ENCODE data around the gene PCDHGA1. TPM values are rescaled to one million over a fixed set of nuclear protein-coding genes. Genes with fewer than 3 reads are reported as not detected.

The PCDHGA1 gene
- total and polyA plus RNA-seq, 9 of the 15 experiments (the other 6 are each of a cell fraction or from before 2014, with no cell fraction given) = 0.05 to 0.26 (median 0.18) TPM; not detected in 2

GRCh38 chr5:141356133-141356532 lies 25.8 kb downstream of the PCDHGA1 start:
- no TSS peak for BruUV-seq (replicated peaks)
- H3K27me3 ChIP-seq (ENCODE audit: control insufficient read depth in 2 of 2, insufficient read depth in 2 of 2, low read length in 2 of 2) = peaks cover 0 to 19% of the 10 kb centered on the region in 2 experiments; a peak in 2 of 5 replicates
- CTCF ChIA-PET (ENCODE audit: low intra/inter-chr PET ratio) = no interaction called here
- TF ChIP-seq SETDB1 (IDR thresholded peaks at IDR 0.05; ENCODE audit: low read length) (no peak), MEF2A (IDR thresholded peaks at IDR 0.05; ENCODE audit: control insufficient read depth, low read depth, low read length) (no peak), ARHGAP35 (IDR thresholded peaks at IDR 0.05; ENCODE audit: partially characterized antibody) (no peak), SNRNP70 (optimal IDR thresholded peaks at IDR 0.05; ENCODE audit: low read depth, low read length) (no peak), USF2 (CRISPR knock-in tag; IDR thresholded peaks at IDR 0.05) (peak; percentile 16; the same call in 1 of the 2 replicates), NFE2 (IDR thresholded peaks at IDR 0.05; ENCODE audit: low read depth) (peak; percentile 28; the same call in 1 of the 2 replicates), THRA (IDR thresholded peaks at IDR 0.05) (no peak), NR4A1 (CRISPR knock-in tag; IDR thresholded peaks at IDR 0.05) (no peak), NR4A1 (tag; IDR thresholded peaks at IDR 0.05) (no peak), L3MBTL2 (IDR thresholded peaks at IDR 0.05) (peak; percentile 58), TBL1XR1 (IDR thresholded peaks at IDR 0.05; ENCODE audit: low read length in 2 of 2) (no peak), FOSL1 (tag; conservative IDR thresholded peaks at IDR 0.05) (0 out of 2 replicates have a peak, but pooled peaks have one; percentile 26), FOXA3 (CRISPR knock-in tag; conservative IDR thresholded peaks at IDR 0.05 in 1 of 2, IDR thresholded peaks at IDR 0.05 in 1 of 2) (peak in 1 of 2 experiments; percentile 71; a peak in 2 of 4 replicates), HBP1 (CRISPR knock-in tag; IDR thresholded peaks at IDR 0.05) (no peak), ZNF436 (CRISPR knock-in tag; IDR thresholded peaks at IDR 0.05) (no peak), PKNOX1 (IDR thresholded peaks at IDR 0.05) (0 out of 2 replicates have a peak, but pooled peaks have one; percentile 13)

More at GRCh38 chr5:141356133-141356532, 25.8 kb downstream of the PCDHGA1 start:
- H3K9me3 ChIP-seq (replicated peaks; ENCODE audit: control insufficient read depth, insufficient read depth, low read depth, low read length) = no peaks in the 10 kb centered on the region; the same call in 1 of the 2 replicates
- H3K36me3 ChIP-seq (ENCODE audit: control insufficient read depth, insufficient read depth, low read length) = no peaks in the 10 kb centered on the region
- H3K4me2 ChIP-seq (ENCODE audit: insufficient read depth, low read length) = no peak overlapping the region
- H3K4me1 ChIP-seq (replicated peaks in 1 of 2; ENCODE audit: control insufficient read depth in 2 of 2, insufficient read depth in 2 of 2, low read length in 2 of 2) = peaks cover 3 to 12% of the 10 kb centered on the region in 2 experiments; a peak in 3 of 5 replicates
- no peak overlapping the region for H3K27ac ChIP-seq (ENCODE audit: extremely low read depth, low read depth, low read length)
- ATAC-seq = peak; percentile 28; the same call in 2 of the 3 replicates
- no peak overlapping the region for H2AFZ ChIP-seq (ENCODE audit: low read depth, low read length)
- WGBS (ENCODE audit: insufficient coverage, low coverage, missing lambda C conversion rate) = 4% methylated on average over 5 of the region's 5 CpGs
- intact Hi-C loops (cut with micrococcal nuclease) (no loop called here), in situ Hi-C loops (cut with MboI) (no loop called here)
- no peaks in the 10 kb centered on the region for H4K20me1 ChIP-seq (replicated peaks; ENCODE audit: control insufficient read depth, insufficient read depth, low read length)
- H3K79me2 ChIP-seq (ENCODE audit: control insufficient read depth, insufficient read depth, low read length) = no peaks in the 10 kb centered on the region
- no peaks in the 10 kb centered on the region for H3K9me1 ChIP-seq (ENCODE audit: control insufficient read depth, insufficient read depth, low read length)
- H3K4me3 ChIP-seq = no peak overlapping the region
- DNase-seq (ENCODE audit: extremely low read depth in 1 of 4, low spot score in 3 of 4) = no peak
- POLR2A ChIA-PET = interaction anchor here (1.5 kb wide), 1 partner anchor 8 kb away, joined by 3 read pairs; the partner anchor contains the start of gene PCDHGA5
- no peak overlapping the region for H3K9ac ChIP-seq (ENCODE audit: insufficient read depth in 1 of 2, low read depth in 2 of 2, low read length in 2 of 2)
- peak; percentile 19 for FAIRE-seq

Data from K562 (cell line).